LNCaP clone FGC (cell line): Measurements from ENCODE around the gene TESK1.

Source experiments
- DNase-seq: peaks from one replicate; pipeline ENCODE4 v3.0.0-alpha.2; 2011; ENCODE audit warnings: low read depth
- H3K4me3 ChIP-seq: 2 replicates; pipeline ENCODE4 v1.5.1; 2011; ENCODE audit warnings: mild to moderate bottlenecking, low read depth, low read length, control low read depth
- CTCF ChIP-seq: IDR thresholded peaks from 2 replicates; pipeline ENCODE4 v1.5.1; 2012; ENCODE audit warnings: mild to moderate bottlenecking; ENCODE audit not compliant: control insufficient read depth, insufficient read depth; ENCODE audit errors: extremely low read depth

The TESK1 gene

GRCh38 chr9:35604578-35605350 is at the start of gene TESK1:
TSS of gene TESK1 (plus strand) at chr9:35605262. CDS start at chr9:35605620, 358 bp downstream.
- peak; percentile 34 for DNase-seq
- TF ChIP-seq CTCF, result no peak
- H3K4me3 ChIP-seq, result peak within 1 kb of the TSS; percentile 67

- no peak for DNase-seq
- no peak for TF ChIP-seq CTCF
- H3K4me3 ChIP-seq, result no peak overlapping the region
Measured at GRCh38 chr9:35555881-35556280, 49.2 kb upstream of the TESK1 start.

- TF ChIP-seq CTCF, result no peak
- DNase-seq, result no peak
- H3K4me3 ChIP-seq, result no peak overlapping the region
Measured at GRCh38 chr9:35556776-35557175, 48.3 kb upstream of the TESK1 start.

GRCh38 chr9:35557320-35557719 is 47.7 kb upstream of the TESK1 start:
- no peak for DNase-seq
- no peak overlapping the region for H3K4me3 ChIP-seq
- TF ChIP-seq CTCF, result no peak

GRCh38 chr9:35558185-35558584 is 46.9 kb upstream of the TESK1 start:
- TF ChIP-seq CTCF, result no peak
- DNase-seq, result no peak
- no peak overlapping the region for H3K4me3 ChIP-seq

- no peak for TF ChIP-seq CTCF
- H3K4me3 ChIP-seq, result no peak overlapping the region
- DNase-seq, result no peak
Measured at GRCh38 chr9:35559792-35560530, 45.1 kb upstream of the TESK1 start.
